HCT116 (cell line): Measurements from ENCODE around the gene PYGO1. TPM values are rescaled to one million over a fixed set of nuclear protein-coding genes. Genes with fewer than 3 reads are reported as not detected.

Experiments
- ATAC-seq: fragments of 200-7000 bp; cut with Tn5 transposase; 2 replicates; pipeline ENCODE4 v1.9.1; 2020; ENCODE audit warnings: mild to moderate bottlenecking, moderate library complexity
- BruUV-seq: library from RNA; stranded (reverse); fragments of 400-500 nt; replicated peaks from 2 replicates; lab custom pipeline; 2021; lab: Mats Ljungman, UMichigan
- CTCF ChIA-PET: fragments of 300-600 bp; sonication (Branson Sonifier 250); formaldehyde crosslinking; loops from one replicate; lab custom pipeline; 2021; ENCODE audit warnings: antibody characterized with exemption; lab: Charles Lee
- POLR2A ChIA-PET: fragments of 300-600, 350-600 bp; sonication (Branson Sonifier 250); formaldehyde crosslinking; loops from one replicate; lab custom pipeline; 2021; ENCODE audit warnings: antibody characterized with exemption; lab: Charles Lee
- RAD21 ChIA-PET, 2 experiments: fragments of 300-600 bp; sonication (Branson Sonifier 250); formaldehyde crosslinking; loops; one replicate each; lab custom pipeline; 2023; ENCODE audit warnings: low total read pairs in 2 of 2; ENCODE audit not compliant: uncharacterized antibody in 2 of 2, unreplicated experiment in 2 of 2, low non-redundant PET in 1 of 2; lab: Charles Lee
- DNase-seq: peaks from one replicate; pipeline ENCODE4 v3.0.0-alpha.2; 2010; ENCODE audit warnings: low read depth, low spot score
- H2AFZ ChIP-seq: fragments of 200-600 bp; shearing (Covaris generic), sonication (generic); 2 replicates; pipeline ENCODE4 v1.6.1; 2017; ENCODE audit warnings: low read depth, mixed run types, mixed read lengths, antibody characterized with exemption, low read length; ENCODE audit not compliant: poor library complexity, severe bottlenecking
- H3K27ac ChIP-seq: 2 replicates; pipeline ENCODE4 v1.5.1; 2012; ENCODE audit warnings: low read depth, low read length
- H3K27me3 ChIP-seq: fragments of 200-600 bp; sonication (generic); 2 replicates; pipeline ENCODE4 v1.6.1; 2016; ENCODE audit warnings: mixed run types, low read length, mixed read lengths; ENCODE audit not compliant: insufficient read depth
- H3K36me3 ChIP-seq, 2 experiments: fragments of 200-500 bp in 1 of 2; fragments of 200-600 bp in 1 of 2; sonication (Bioruptor generic) in 1 of 2; sonication (generic) in 1 of 2; 2 replicates each; pipeline versions ENCODE4 v1.5.1 to v1.6.1; 2014 to 2016; ENCODE audit warnings: low read length in 2 of 2, inconsistent platforms in 1 of 2, mixed read lengths in 1 of 2, mixed run types in 1 of 2; ENCODE audit not compliant: insufficient read depth in 2 of 2, control insufficient read depth in 1 of 2
- H3K4me1 ChIP-seq, 2 experiments: fragments of 200-600 bp in 1 of 2; sonication (generic) in 1 of 2; 2 replicates each; pipeline versions ENCODE4 v1.5.1 to v1.6.1; 2012 to 2017; ENCODE audit warnings: low read length in 2 of 2, inconsistent platforms in 1 of 2, mild to moderate bottlenecking in 1 of 2, mixed read lengths in 1 of 2, mixed run types in 1 of 2, moderate library complexity in 1 of 2; ENCODE audit not compliant: insufficient read depth in 2 of 2, control insufficient read depth in 1 of 2
- H3K4me2 ChIP-seq: fragments of 200-600 bp; sonication (generic); 2 replicates; pipeline ENCODE4 v1.6.1; 2017; ENCODE audit warnings: mixed run types, low read length, mixed read lengths
- H3K4me3 ChIP-seq, 2 experiments: fragments of 200-600 bp in 1 of 2; sonication (generic) in 1 of 2; replicated peaks in 1 of 2; 2 replicates each; pipeline ENCODE4 v1.5.1; 2011 to 2016; ENCODE audit warnings: low read length in 2 of 2, control low read depth in 1 of 2, low read depth in 1 of 2, mild to moderate bottlenecking in 1 of 2, mixed read lengths in 1 of 2, mixed run types in 1 of 2
- H3K79me2 ChIP-seq: fragments of 200-600 bp; sonication (generic); 2 replicates; pipeline ENCODE4 v1.6.1; 2017; ENCODE audit warnings: mild to moderate bottlenecking, mixed run types, low read length, moderate library complexity, mixed read lengths; ENCODE audit not compliant: insufficient read depth
- H3K9ac ChIP-seq: fragments of 200-600 bp; sonication (generic); 2 replicates; pipeline ENCODE4 v1.6.1; 2016; ENCODE audit warnings: low read length, mixed read lengths
- H3K9me2 ChIP-seq: fragments of 200-600 bp; sonication (generic), shearing (Covaris generic); 2 replicates; pipeline ENCODE4 v1.6.1; 2017; ENCODE audit warnings: mixed run types, mild to moderate bottlenecking, moderate library complexity; ENCODE audit not compliant: insufficient read depth
- H3K9me3 ChIP-seq, 2 experiments: fragments of 200-500 bp in 1 of 2; fragments of 200-600 bp in 1 of 2; sonication (Bioruptor generic) in 1 of 2; sonication (generic) in 1 of 2; 2 replicates each; pipeline ENCODE4 v1.6.1; 2014 to 2017; ENCODE audit warnings: low read length in 2 of 2, mixed read lengths in 2 of 2, inconsistent platforms in 1 of 2, low read depth in 1 of 2, mild to moderate bottlenecking in 1 of 2, mixed run types in 1 of 2, moderate library complexity in 1 of 2; ENCODE audit not compliant: control insufficient read depth in 1 of 2, insufficient read depth in 1 of 2
- H4K20me1 ChIP-seq: fragments of 200-600 bp; sonication (generic), shearing (Covaris generic); 2 replicates; pipeline ENCODE4 v1.6.1; 2017; ENCODE audit warnings: mixed run types, mild to moderate bottlenecking, moderate library complexity; ENCODE audit not compliant: insufficient read depth
- CBX3 ChIP-seq: IDR thresholded peaks from 2 replicates; pipeline ENCODE4 v1.6.1; 2012; ENCODE audit warnings: low read depth
- ELF1 ChIP-seq: IDR thresholded peaks from 2 replicates; pipeline ENCODE4 v1.6.1; 2012; ENCODE audit warnings: low read depth, borderline replicate concordance
- EZH2 ChIP-seq: fragments of 200-600 bp; sonication (generic); IDR thresholded peaks from 2 replicates; pipeline ENCODE4 v1.6.1; 2017; ENCODE audit warnings: antibody characterized with exemption, mixed run types
- EZH2phosphoT487 ChIP-seq: fragments of 200-600 bp; IDR thresholded peaks from 2 replicates; pipeline ENCODE4 v1.6.1; 2018; ENCODE audit warnings: antibody characterized with exemption, borderline replicate concordance
- FOSL1 ChIP-seq: IDR thresholded peaks from 2 replicates; pipeline ENCODE4 v1.6.1; 2012; ENCODE audit warnings: low read depth
- RAD21 ChIP-seq: IDR thresholded peaks from 2 replicates; pipeline ENCODE4 v1.6.1; 2012; ENCODE audit warnings: low read depth, mild to moderate bottlenecking
- SIN3A ChIP-seq: IDR thresholded peaks from 2 replicates; pipeline ENCODE4 v1.6.1; 2012; ENCODE audit warnings: low read depth
- SP1 ChIP-seq: IDR thresholded peaks from 2 replicates; pipeline ENCODE4 v1.6.1; 2012; ENCODE audit warnings: low read depth
- SRF ChIP-seq: IDR thresholded peaks from 2 replicates; pipeline ENCODE4 v1.6.1; 2012; ENCODE audit warnings: low read depth
- TCF7L2 ChIP-seq: IDR thresholded peaks from 2 replicates; pipeline ENCODE4 v1.7.0; 2011; ENCODE audit warnings: borderline replicate concordance, inconsistent platforms; ENCODE audit not compliant: insufficient read depth, insufficient read length; ENCODE audit errors: extremely low read depth
- ZFX ChIP-seq: fragments of 450-650 bp; IDR thresholded peaks from 2 replicates; pipeline ENCODE4 v1.6.1; 2017
- intact Hi-C: fragments of 100-400 bp; cut with micrococcal nuclease; formaldehyde crosslinking; loops from 2 replicates; pipeline ENCODE4 v1.10.0; 2022
- total RNA-seq: library from RNA; stranded (reverse); gene quantifications from one replicate; pipeline ENCODE4 v1.2.1, GENCODE V29; 2021; ENCODE audit not compliant: unreplicated experiment
- TF ChIP-seq, protein P1 (sequence below): IDR thresholded peaks from 2 replicates; pipeline ENCODE4 v1.6.1; 2012; ENCODE audit warnings: low read depth
- TF ChIP-seq, protein P2 (sequence below): IDR thresholded peaks from 2 replicates; pipeline ENCODE4 v1.6.1; 2012
- TF ChIP-seq, protein P3 (sequence below), 3 experiments: fragments of 200-600 bp in 1 of 3; sonication (generic) in 1 of 3; IDR thresholded peaks in 2 of 3; conservative IDR thresholded peaks in 1 of 3; 2 replicates each; pipeline ENCODE4 v1.5.1; 2012 to 2017; ENCODE audit warnings: low read depth in 2 of 3, low read length in 2 of 3, antibody characterized with exemption in 1 of 3, borderline replicate concordance in 1 of 3, control low read depth in 1 of 3, mild to moderate bottlenecking in 1 of 3, mixed read lengths in 1 of 3, mixed run types in 1 of 3, moderate library complexity in 1 of 3; ENCODE audit not compliant: insufficient read depth in 1 of 3

PYGO1 gene
- total RNA-seq, 1 experiment from 2014 or later, result 0.34 TPM

DNA sequence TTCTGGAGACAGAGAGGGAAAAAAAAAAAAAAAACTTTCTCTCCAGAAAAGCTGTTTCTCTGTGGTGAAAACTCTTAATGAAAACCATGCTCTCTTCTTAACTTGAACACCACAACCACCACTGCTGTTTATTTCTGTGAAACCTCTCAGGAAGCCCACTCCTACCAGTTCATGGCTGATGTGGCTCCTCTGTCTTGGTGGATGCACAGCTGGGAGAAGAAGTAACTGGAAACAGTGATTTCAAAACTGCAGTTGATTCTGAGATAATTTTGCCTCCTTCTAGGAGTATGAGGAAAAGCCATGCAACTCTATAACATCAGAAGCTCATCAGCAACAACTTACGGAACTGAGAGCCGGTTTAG lies 40.2 kb upstream of the PYGO1 start:
- H3K27me3 ChIP-seq, result no peaks in the 10 kb centered on the region
- H3K9me2 ChIP-seq, result no peaks in the 10 kb centered on the region
- H3K79me2 ChIP-seq, result no peaks in the 10 kb centered on the region
- no TSS peak for BruUV-seq
- no peaks in the 10 kb centered on the region for H3K36me3 ChIP-seq
- H3K9me3 ChIP-seq, result no peaks in the 10 kb centered on the region
- intact Hi-C loops, result no loop called here
- DNase-seq, result no peak
- H3K4me3 ChIP-seq, result no peak overlapping the region
- H3K27ac ChIP-seq, result peak overlapping the region; percentile 54
- POLR2A ChIA-PET, result interaction anchor here (0.5 to 1.2 kb wide), 5 partner anchors 10 to 578 kb away, joined by 3 to 8 read pairs (median 3); partner anchors contain the start of gene PIERCE2
- H4K20me1 ChIP-seq, result no peaks in the 10 kb centered on the region
- H2AFZ ChIP-seq, result peak overlapping the region; percentile 92
- peaks cover 12 to 27% of the 10 kb centered on the region in 2 experiments for H3K4me1 ChIP-seq
- H3K9ac ChIP-seq, result peak overlapping the region; percentile 34; the same call in 1 of the 2 replicates
- CTCF ChIA-PET, result interaction anchor here (0.7 to 1.2 kb wide), 2 partner anchors 102 to 120 kb away, joined by 3 to 7 read pairs; no protein-coding TSS in a partner anchor
- ATAC-seq, result no peak
- TF ChIP-seq CBX3, result no peak
- no peak for TF ChIP-seq ELF1
- TF ChIP-seq EZH2, result no peak
- no peak for TF ChIP-seq RAD21
- TF ChIP-seq SIN3A, result no peak
- no peak for TF ChIP-seq ZFX
- RAD21 ChIA-PET, result no interaction called here
- peak overlapping the region; percentile 71 for H3K4me2 ChIP-seq

DNA sequence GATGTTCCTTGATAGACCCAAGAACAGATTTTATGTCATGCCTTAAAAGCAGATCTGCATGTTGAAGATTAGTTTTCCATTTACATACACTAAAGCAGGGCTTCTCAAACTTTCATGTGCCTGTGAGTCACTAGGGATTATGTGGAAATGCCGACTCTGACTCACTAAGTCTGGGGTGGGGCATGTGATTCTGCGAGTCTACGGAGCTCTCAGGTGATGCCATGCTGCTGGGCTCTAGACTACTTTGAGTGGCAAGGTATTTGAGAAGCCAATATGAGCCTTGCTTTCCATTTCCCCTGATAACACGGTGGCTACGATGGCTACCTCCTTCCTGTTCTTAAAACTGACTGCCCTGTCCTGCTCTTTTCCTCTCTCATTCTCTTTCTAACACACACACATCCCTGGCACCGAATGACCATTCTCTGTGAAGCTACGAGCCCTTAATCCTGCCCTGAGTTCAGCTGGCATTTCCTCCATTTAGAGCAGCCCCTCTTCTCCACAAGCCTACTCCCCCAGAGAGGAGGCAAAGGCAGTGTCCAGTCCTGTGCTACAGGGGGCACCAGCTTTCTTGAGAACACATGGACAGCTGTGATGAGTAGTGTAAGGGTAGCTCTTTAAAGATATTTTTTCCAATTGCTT lies 39.7 kb upstream of the PYGO1 start:
- POLR2A ChIA-PET, result interaction anchor here (0.5 to 1.2 kb wide), 6 partner anchors 10 to 578 kb away, joined by 3 to 8 read pairs (median 3); partner anchors contain the start of gene PIERCE2
- ATAC-seq (peak; percentile 94), DNase-seq (peak; percentile 92)
- peak overlapping the region; percentile 54 for H3K27ac ChIP-seq
- H2AFZ ChIP-seq, result peak overlapping the region; percentile 92
- CTCF ChIA-PET, result interaction anchor here (0.7 to 1.2 kb wide), 3 partner anchors 102 to 172 kb away, joined by 3 to 7 read pairs (median 3); no protein-coding TSS in a partner anchor
- peak overlapping the region; percentile 71 for H3K4me2 ChIP-seq
- no peaks in the 10 kb centered on the region for H4K20me1 ChIP-seq
- no peaks in the 10 kb centered on the region for H3K79me2 ChIP-seq
- no peaks in the 10 kb centered on the region for H3K27me3 ChIP-seq
- H3K9ac ChIP-seq, result peak overlapping the region; percentile 34
- H3K4me3 ChIP-seq, result peak overlapping the region in 1 of 2 experiments; percentile 37; a peak in 1 of 4 replicates
- intact Hi-C loops, result no loop called here
- no peaks in the 10 kb centered on the region for H3K9me3 ChIP-seq
- H3K4me1 ChIP-seq, result peaks cover 12 to 27% of the 10 kb centered on the region in 2 experiments
- RAD21 ChIA-PET, result interaction anchor here in 1 of 2 experiments (0.6 kb wide), 1 partner anchor 130 kb away, joined by 8 read pairs; no protein-coding TSS in a partner anchor
- H3K9me2 ChIP-seq, result no peaks in the 10 kb centered on the region
- BruUV-seq, result TSS peak; percentile 46
- no peaks in the 10 kb centered on the region for H3K36me3 ChIP-seq
- TF ChIP-seq SP1 (peak; percentile 63), FOSL1 (peak; percentile 92), SRF (0 out of 2 replicates have a peak, but pooled peaks have one; percentile 45), EZH2phosphoT487 (no peak), TCF7L2 (peak; percentile 81)
- TF ChIP-seq, protein P1, sequence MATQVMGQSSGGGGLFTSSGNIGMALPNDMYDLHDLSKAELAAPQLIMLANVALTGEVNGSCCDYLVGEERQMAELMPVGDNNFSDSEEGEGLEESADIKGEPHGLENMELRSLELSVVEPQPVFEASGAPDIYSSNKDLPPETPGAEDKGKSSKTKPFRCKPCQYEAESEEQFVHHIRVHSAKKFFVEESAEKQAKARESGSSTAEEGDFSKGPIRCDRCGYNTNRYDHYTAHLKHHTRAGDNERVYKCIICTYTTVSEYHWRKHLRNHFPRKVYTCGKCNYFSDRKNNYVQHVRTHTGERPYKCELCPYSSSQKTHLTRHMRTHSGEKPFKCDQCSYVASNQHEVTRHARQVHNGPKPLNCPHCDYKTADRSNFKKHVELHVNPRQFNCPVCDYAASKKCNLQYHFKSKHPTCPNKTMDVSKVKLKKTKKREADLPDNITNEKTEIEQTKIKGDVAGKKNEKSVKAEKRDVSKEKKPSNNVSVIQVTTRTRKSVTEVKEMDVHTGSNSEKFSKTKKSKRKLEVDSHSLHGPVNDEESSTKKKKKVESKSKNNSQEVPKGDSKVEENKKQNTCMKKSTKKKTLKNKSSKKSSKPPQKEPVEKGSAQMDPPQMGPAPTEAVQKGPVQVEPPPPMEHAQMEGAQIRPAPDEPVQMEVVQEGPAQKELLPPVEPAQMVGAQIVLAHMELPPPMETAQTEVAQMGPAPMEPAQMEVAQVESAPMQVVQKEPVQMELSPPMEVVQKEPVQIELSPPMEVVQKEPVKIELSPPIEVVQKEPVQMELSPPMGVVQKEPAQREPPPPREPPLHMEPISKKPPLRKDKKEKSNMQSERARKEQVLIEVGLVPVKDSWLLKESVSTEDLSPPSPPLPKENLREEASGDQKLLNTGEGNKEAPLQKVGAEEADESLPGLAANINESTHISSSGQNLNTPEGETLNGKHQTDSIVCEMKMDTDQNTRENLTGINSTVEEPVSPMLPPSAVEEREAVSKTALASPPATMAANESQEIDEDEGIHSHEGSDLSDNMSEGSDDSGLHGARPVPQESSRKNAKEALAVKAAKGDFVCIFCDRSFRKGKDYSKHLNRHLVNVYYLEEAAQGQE, result no peak
- TF ChIP-seq, protein P2, sequence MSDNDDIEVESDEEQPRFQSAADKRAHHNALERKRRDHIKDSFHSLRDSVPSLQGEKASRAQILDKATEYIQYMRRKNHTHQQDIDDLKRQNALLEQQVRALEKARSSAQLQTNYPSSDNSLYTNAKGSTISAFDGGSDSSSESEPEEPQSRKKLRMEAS, result peak; percentile 80
- TF ChIP-seq, protein P3, sequence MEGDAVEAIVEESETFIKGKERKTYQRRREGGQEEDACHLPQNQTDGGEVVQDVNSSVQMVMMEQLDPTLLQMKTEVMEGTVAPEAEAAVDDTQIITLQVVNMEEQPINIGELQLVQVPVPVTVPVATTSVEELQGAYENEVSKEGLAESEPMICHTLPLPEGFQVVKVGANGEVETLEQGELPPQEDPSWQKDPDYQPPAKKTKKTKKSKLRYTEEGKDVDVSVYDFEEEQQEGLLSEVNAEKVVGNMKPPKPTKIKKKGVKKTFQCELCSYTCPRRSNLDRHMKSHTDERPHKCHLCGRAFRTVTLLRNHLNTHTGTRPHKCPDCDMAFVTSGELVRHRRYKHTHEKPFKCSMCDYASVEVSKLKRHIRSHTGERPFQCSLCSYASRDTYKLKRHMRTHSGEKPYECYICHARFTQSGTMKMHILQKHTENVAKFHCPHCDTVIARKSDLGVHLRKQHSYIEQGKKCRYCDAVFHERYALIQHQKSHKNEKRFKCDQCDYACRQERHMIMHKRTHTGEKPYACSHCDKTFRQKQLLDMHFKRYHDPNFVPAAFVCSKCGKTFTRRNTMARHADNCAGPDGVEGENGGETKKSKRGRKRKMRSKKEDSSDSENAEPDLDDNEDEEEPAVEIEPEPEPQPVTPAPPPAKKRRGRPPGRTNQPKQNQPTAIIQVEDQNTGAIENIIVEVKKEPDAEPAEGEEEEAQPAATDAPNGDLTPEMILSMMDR (IDR thresholded peaks at IDR 0.05 in 2 of 3, conservative IDR thresholded peaks at IDR 0.05 in 1 of 3; ENCODE audit: borderline replicate concordance in 1 of 3, insufficient read depth in 1 of 3, low read depth in 2 of 3, low read length in 2 of 3), result peak in 2 of 3 experiments; percentile 25 to 26; a peak in 2 of 6 replicates
